H1 (cell line): Measurements from ENCODE around the gene APOL2. TPM values are rescaled to one million over a fixed set of nuclear protein-coding genes. Genes with fewer than 3 reads are reported as not detected.

Source experiments
- CTCF ChIA-PET: fragments of 300-600 bp; sonication (Branson Sonifier 250); formaldehyde crosslinking; loops from one replicate; lab custom pipeline; 2021; ENCODE audit not compliant: partially characterized antibody; lab: Charles Lee
- POLR2A ChIA-PET: fragments of 300-600 bp; sonication (Branson Sonifier 250); formaldehyde crosslinking; loops from one replicate; lab custom pipeline; 2021; ENCODE audit warnings: inconsistent platforms; ENCODE audit not compliant: partially characterized antibody; lab: Charles Lee
- DNase-seq, 2 experiments: peaks; one replicate each; pipeline versions ENCODE4 v3.0.0 to v3.0.0-alpha.2; 2010 to 2022; ENCODE audit warnings: low spot score in 2 of 2, low read depth in 1 of 2, mixed read lengths in 1 of 2
- FAIRE-seq: peaks from 2 replicates; lab custom pipeline; 2011; peaks lifted over from hg19 to GRCh38; lab: Jason Lieb, UNC
- H2AFZ ChIP-seq: 2 replicates; pipeline ENCODE4 v1.8.1; 2012; ENCODE audit warnings: low read length, inconsistent platforms
- H2AK5ac ChIP-seq: 2 replicates; pipeline ENCODE4 v1.6.1; 2013; ENCODE audit warnings: low read depth, low read length
- H2BK120ac ChIP-seq: replicated peaks from 2 replicates; pipeline ENCODE3; 2013; ENCODE audit warnings: low read depth, low read length, inconsistent platforms
- H2BK12ac ChIP-seq: 2 replicates; pipeline ENCODE4 v1.6.1; 2013; ENCODE audit warnings: low read depth, low read length
- H2BK15ac ChIP-seq: 2 replicates; pipeline ENCODE4 v1.6.1; 2013; ENCODE audit warnings: low read length
- H2BK20ac ChIP-seq: 2 replicates; pipeline ENCODE4 v1.6.1; 2013; ENCODE audit warnings: low read length
- H2BK5ac ChIP-seq: 2 replicates; pipeline ENCODE4 v1.6.1; 2013; ENCODE audit warnings: low read depth, low read length
- H3K14ac ChIP-seq: 2 replicates; pipeline ENCODE4 v1.6.1; 2013; ENCODE audit warnings: inconsistent platforms; ENCODE audit not compliant: insufficient read length
- H3K18ac ChIP-seq: 2 replicates; pipeline ENCODE4 v1.6.1; 2013; ENCODE audit warnings: low read length; ENCODE audit errors: extremely low read depth
- H3K23ac ChIP-seq: 2 replicates; pipeline ENCODE4 v1.6.1; 2013; ENCODE audit warnings: inconsistent platforms; ENCODE audit not compliant: insufficient read length
- H3K23me2 ChIP-seq: 2 replicates; pipeline ENCODE4 v1.6.1; 2013; ENCODE audit warnings: low read depth, low read length
- H3K27ac ChIP-seq: 2 replicates; pipeline ENCODE4 v1.6.1; 2011; ENCODE audit warnings: low read depth, low read length, inconsistent platforms
- H3K27me3 ChIP-seq, 4 experiments: replicated peaks in 1 of 4; 1 replicate in 1 of 4; 2 replicates in 3 of 4; pipeline versions ENCODE4 v1.6.1 to v1.8.1; 2011 to 2013; ENCODE audit warnings: low read length in 3 of 4, mild to moderate bottlenecking in 3 of 4, inconsistent platforms in 2 of 4, mixed read lengths in 2 of 4, moderate library complexity in 1 of 4; ENCODE audit not compliant: control insufficient read depth in 3 of 4, insufficient read depth in 3 of 4; ENCODE audit errors: extremely low read depth in 1 of 4
- H3K36me3 ChIP-seq, 4 experiments: 2 replicates each; pipeline versions ENCODE4 v1.6.1 to v1.8.1; 2011 to 2013; ENCODE audit warnings: mild to moderate bottlenecking in 4 of 4, low read length in 3 of 4, moderate library complexity in 2 of 4, control low read depth in 1 of 4, inconsistent platforms in 1 of 4; ENCODE audit not compliant: insufficient read depth in 4 of 4, control insufficient read depth in 2 of 4
- H3K4ac ChIP-seq: replicated peaks from 2 replicates; pipeline ENCODE3; 2013; ENCODE audit warnings: low read length, low read depth, mixed read lengths, inconsistent platforms; ENCODE audit not compliant: insufficient read length
- H3K4me1 ChIP-seq, 4 experiments: replicated peaks in 1 of 4; 1 replicate in 1 of 4; 2 replicates in 3 of 4; pipeline versions ENCODE4 v1.6.1 to v1.8.1; 2011 to 2013; ENCODE audit warnings: low read length in 3 of 4, inconsistent platforms in 2 of 4, mixed read lengths in 1 of 4; ENCODE audit not compliant: insufficient read depth in 4 of 4, control insufficient read depth in 3 of 4
- H3K4me2 ChIP-seq, 2 experiments: 2 replicates each; pipeline versions ENCODE4 v1.6.1 to v1.8.1; 2011 to 2013; ENCODE audit warnings: low read depth in 2 of 2, low read length in 2 of 2, control low read depth in 1 of 2, inconsistent platforms in 1 of 2, mild to moderate bottlenecking in 1 of 2; ENCODE audit not compliant: insufficient read depth in 1 of 2
- H3K4me3 ChIP-seq, 4 experiments: fragments of 200-600, 300-600 bp in 1 of 4; sonication (generic), shearing (Covaris generic), sonication (Bioruptor Twin) in 1 of 4; 2 replicates each; pipeline versions ENCODE4 v1.5.1 to v1.8.1; 2011 to 2016; ENCODE audit warnings: low read length in 4 of 4, low read depth in 3 of 4, control low read depth in 2 of 4, inconsistent platforms in 2 of 4, mild to moderate bottlenecking in 2 of 4, mixed read lengths in 1 of 4, moderate library complexity in 1 of 4; ENCODE audit not compliant: insufficient read depth in 2 of 4; ENCODE audit errors: extremely low read depth in 1 of 4
- H3K56ac ChIP-seq: replicated peaks from 2 replicates; pipeline ENCODE3; 2013; ENCODE audit warnings: low read depth, mild to moderate bottlenecking, mixed read lengths, low read length, inconsistent platforms; ENCODE audit not compliant: insufficient read length
- H3K79me1 ChIP-seq: 2 replicates; pipeline ENCODE4 v1.6.1; 2013; ENCODE audit warnings: low read depth, low read length, control low read depth
- H3K79me2 ChIP-seq, 2 experiments: 2 replicates each; pipeline versions ENCODE4 v1.6.1 to v1.8.1; 2012 to 2013; ENCODE audit warnings: low read length in 2 of 2, mild to moderate bottlenecking in 2 of 2, inconsistent platforms in 1 of 2; ENCODE audit not compliant: insufficient read depth in 2 of 2, control insufficient read depth in 1 of 2
- H3K9ac ChIP-seq, 4 experiments: replicated peaks in 1 of 4; 1 replicate in 1 of 4; 2 replicates in 3 of 4; pipeline versions ENCODE4 v1.6.1 to v1.8.1; 2011 to 2013; ENCODE audit warnings: low read depth in 3 of 4, low read length in 3 of 4, control low read depth in 2 of 4, mild to moderate bottlenecking in 2 of 4, moderate library complexity in 2 of 4, inconsistent platforms in 1 of 4; ENCODE audit errors: extremely low read depth in 1 of 4
- H3K9me3 ChIP-seq, 2 experiments: 2 replicates each; pipeline versions ENCODE4 v1.6.1 to v1.8.1; 2012 to 2013; ENCODE audit warnings: mild to moderate bottlenecking in 2 of 2, moderate library complexity in 2 of 2, control low read depth in 1 of 2, inconsistent platforms in 1 of 2, low read depth in 1 of 2, low read length in 1 of 2, mixed read lengths in 1 of 2; ENCODE audit not compliant: insufficient read depth in 2 of 2
- H4K20me1 ChIP-seq, 2 experiments: replicated peaks in 1 of 2; 2 replicates each; pipeline versions ENCODE3 to v1.8.1; 2011 to 2013; ENCODE audit warnings: inconsistent platforms in 2 of 2, low read length in 2 of 2, mild to moderate bottlenecking in 1 of 2; ENCODE audit not compliant: insufficient read depth in 2 of 2, control insufficient read depth in 1 of 2
- H4K5ac ChIP-seq: 2 replicates; pipeline ENCODE4 v1.6.1; 2013; ENCODE audit warnings: low read length, low read depth, mixed read lengths, inconsistent platforms; ENCODE audit not compliant: insufficient read length
- H4K8ac ChIP-seq: 2 replicates; pipeline ENCODE4 v1.8.0; 2013; ENCODE audit warnings: mild to moderate bottlenecking, moderate library complexity, low read length, inconsistent platforms; ENCODE audit not compliant: insufficient read depth; ENCODE audit errors: extremely low read depth
- H4K91ac ChIP-seq: replicated peaks from 2 replicates; pipeline ENCODE3; 2013; ENCODE audit warnings: low read length, mixed read lengths, inconsistent platforms; ENCODE audit not compliant: insufficient read length
- ASH2L ChIP-seq: fragments of 200-600, 300-600 bp; sonication (generic); IDR thresholded peaks from one replicate; pipeline ENCODE4 v1.7.1; 2017; ENCODE audit warnings: low read length
- CHD2 ChIP-seq: IDR thresholded peaks from 2 replicates; pipeline ENCODE4 v1.6.1; 2012; ENCODE audit warnings: low read length, improper control_type of control experiment
- KDM4A ChIP-seq: IDR thresholded peaks from one replicate; pipeline ENCODE4 v1.7.1; 2012; ENCODE audit warnings: low read depth, mild to moderate bottlenecking, moderate library complexity, low read length, inconsistent platforms; ENCODE audit not compliant: severe bottlenecking
- MAX ChIP-seq: IDR thresholded peaks from 2 replicates; pipeline ENCODE4 v1.6.1; 2012; ENCODE audit warnings: inconsistent platforms
- NANOG ChIP-seq: IDR thresholded peaks from 2 replicates; pipeline ENCODE4 v1.6.1; 2011; ENCODE audit warnings: low read length, low read depth, mild to moderate bottlenecking, inconsistent platforms; ENCODE audit not compliant: insufficient read depth, poor library complexity, severe bottlenecking
- POU5F1 ChIP-seq: IDR thresholded peaks from 2 replicates; pipeline ENCODE4 v1.6.1; 2011; ENCODE audit warnings: low read depth, mild to moderate bottlenecking, low read length, moderate library complexity
- RFX5 ChIP-seq: IDR thresholded peaks from 2 replicates; pipeline ENCODE4 v1.6.1; 2011; ENCODE audit warnings: low read depth, low read length, improper control_type of control experiment, borderline replicate concordance
- SUZ12 ChIP-seq: fragments of 200-600 bp; sonication (generic); IDR thresholded peaks from 2 replicates; pipeline ENCODE4 v1.6.1; 2012; ENCODE audit warnings: mild to moderate bottlenecking, inconsistent platforms, low read length, moderate library complexity, mixed read lengths
- TAF1 ChIP-seq: IDR thresholded peaks from 2 replicates; pipeline ENCODE4 v1.6.1; 2011; ENCODE audit warnings: mild to moderate bottlenecking, low read depth, low read length
- WGBS, 2 experiments: shearing (Covaris generic) in 1 of 2; methylation state at CpG; one replicate each; pipeline versions ENCODE4 v1.1.6 to v1.1.7; 2013 to 2015; ENCODE audit warnings: low lambda C conversion rate in 2 of 2, mixed read lengths in 2 of 2, inconsistent platforms in 1 of 2, low coverage in 1 of 2, missing lambda C conversion rate in 1 of 2; ENCODE audit not compliant: insufficient replicate concordance in 2 of 2, insufficient coverage in 1 of 2, insufficient read length in 1 of 2; ENCODE audit errors: extremely low coverage in 1 of 2, missing lambda C conversion rate in 1 of 2; 5-methylcytosine and 5-hydroxymethylcytosine counted together
- polyA plus RNA-seq, 7 experiments: library from polyadenylated mRNA; depleted of rRNA in 3 of 7; stranded (reverse) in 5 of 7; unstranded in 2 of 7; fragments of >200 nt in 5 of 7; fragments of 200-250 nt in 2 of 7; gene quantifications; 1 replicate in 5 of 7; 2 replicates in 1 of 7; 4 replicates in 1 of 7; pipeline versions ENCODE4 v1.2.1 to v1.2.3, GENCODE V29; 2011 to 2013; ENCODE audit warnings: missing spikeins in 2 of 7, mixed read lengths in 2 of 7
- total RNA-seq: library from RNA; stranded (reverse); fragmentation: NEBNext Ultra II Directional; extraction: Animal tissue kit (Norgen Biotek cat#: 25700); gene quantifications from 2 replicates; pipeline ENCODE4 v1.2.1, GENCODE V29; 2021

The APOL2 gene
- total and polyA plus RNA-seq, 2 of the 8 experiments (the other 6 are each of a cell fraction or from before 2014, with no cell fraction given) = 8.1 to 11.0 TPM

- Histone ChIP-seq H3K27ac (no peak overlapping the region), H2AK5ac (no peak overlapping the region), H2AFZ (no peak overlapping the region), H3K27me3 (no peaks in the 10 kb centered on the region), H4K5ac (no peak overlapping the region), H3K9ac (no peak overlapping the region), H2BK120ac (no peak overlapping the region), H3K79me2 (no peaks in the 10 kb centered on the region), H4K8ac (no peak overlapping the region), H4K91ac (no peak overlapping the region), H2BK5ac (no peak overlapping the region), H2BK15ac (no peak overlapping the region), H2BK12ac (no peak overlapping the region), H3K4me2 (no peak overlapping the region), H3K4me1 (peaks cover 0 to 15% (median 13%) of the 10 kb centered on the region in 4 experiments; a peak in 6 of 7 replicates), H3K4me3 (no peak overlapping the region), H3K36me3 (no peaks in the 10 kb centered on the region), H3K56ac (no peak overlapping the region), H4K20me1 (no peaks in the 10 kb centered on the region), H3K23me2 (no peaks in the 10 kb centered on the region), H2BK20ac (no peak overlapping the region), H3K4ac (no peak overlapping the region), H3K18ac (no peak overlapping the region), H3K79me1 (no peaks in the 10 kb centered on the region), H3K14ac (no peak overlapping the region), H3K9me3 (peaks cover 4% of the 10 kb centered on the region in 2 experiments; a peak in 2 of 4 replicates), H3K23ac (no peak overlapping the region)
- TF ChIP-seq ASH2L (no peak), MAX (no peak), RFX5 (no peak), NANOG (no peak), KDM4A (no peak), SUZ12 (no peak), TAF1 (no peak), CHD2 (no peak), POU5F1 (no peak)
- ChIA-PET POLR2A (no interaction called here), CTCF (interaction anchor here (0.7 to 4.1 kb wide), 13 partner anchors 9 to 294 kb away, joined by 3 to 14 read pairs (median 3); no protein-coding TSS in a partner anchor)
- WGBS, 2 experiments = 85% methylated on average over 3 of the region's 3 CpGs; no CpG with 5 or more reads in 1 of the 2 experiments
- no peak for DNase-seq
- no peak for FAIRE-seq
These were observed 46.2 kb downstream of the APOL2 start for GRCh38 chr22:36193171-36193570.
